GM18519 (cell line): ENCODE measurements around the gene SLC7A9.
"Not testable (repeated sequence)": the region's sequence is repeated elsewhere in the genome, so short reads cannot be mapped to it uniquely, and the experiment has no call there.

ENCODE experiments used
- ATAC-seq: cut with Tn5 transposase; IDR thresholded peaks from one replicate; pipeline ENCODE4 v1.9.1; 2021; ENCODE audit warnings: mild to moderate bottlenecking, moderate library complexity; ENCODE audit not compliant: unreplicated experiment, low FRiP score

Gene SLC7A9

DNA sequence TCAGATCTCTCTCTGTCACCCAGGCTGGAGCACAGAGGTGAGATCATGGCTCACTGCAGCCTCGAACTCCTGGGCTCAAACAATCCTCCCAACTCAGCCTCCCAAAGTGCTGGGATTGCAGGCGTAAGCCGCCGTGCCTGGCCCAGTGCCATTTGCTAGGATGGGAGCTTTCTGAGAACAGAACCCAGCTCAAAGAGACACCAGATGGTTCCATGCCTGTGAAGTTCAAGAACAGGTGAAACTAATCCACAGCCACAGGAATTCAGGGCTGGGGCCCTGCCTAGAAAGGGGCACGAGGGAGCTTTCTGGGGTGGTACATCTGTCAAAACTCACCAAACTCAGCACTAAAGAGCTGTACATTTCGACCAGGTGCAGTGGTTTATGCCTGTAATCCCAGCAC is 4.2 kb downstream of the SLC7A9 start:
- no peak for ATAC-seq

DNA sequence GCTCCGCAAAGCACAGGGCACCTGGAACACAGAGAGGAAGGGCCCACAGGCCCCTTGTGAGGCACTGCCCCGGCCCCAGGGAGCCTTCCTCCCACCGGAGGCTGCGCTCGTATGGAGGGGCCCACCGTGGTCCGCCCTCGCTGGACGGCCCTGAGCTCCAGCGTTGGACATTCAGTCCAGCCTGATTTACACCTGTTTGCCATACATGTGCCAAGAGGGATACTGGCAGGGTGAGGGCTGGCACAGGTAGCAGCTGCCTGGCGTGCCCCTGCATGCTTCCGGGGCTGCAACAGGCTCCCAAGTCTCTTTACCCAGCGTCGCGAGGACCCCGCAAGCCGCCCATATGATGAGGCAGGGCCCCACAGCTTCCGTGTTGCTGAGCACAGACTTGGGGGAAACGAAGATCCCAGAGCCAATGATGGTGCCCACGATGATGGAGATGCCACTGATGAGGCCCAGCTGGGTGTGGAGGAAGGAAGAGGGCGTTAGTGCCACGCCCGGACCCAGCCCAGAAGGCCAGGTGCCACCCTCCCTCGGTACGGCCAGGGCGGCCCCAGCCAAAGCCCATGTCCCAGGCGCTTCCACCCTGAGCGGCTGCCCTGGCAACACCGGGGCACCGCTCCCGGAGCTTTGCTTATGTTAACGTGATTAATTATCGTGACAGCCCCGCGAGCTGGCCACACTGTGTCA is 5.1 kb downstream of the SLC7A9 start:
- no peak for ATAC-seq

DNA sequence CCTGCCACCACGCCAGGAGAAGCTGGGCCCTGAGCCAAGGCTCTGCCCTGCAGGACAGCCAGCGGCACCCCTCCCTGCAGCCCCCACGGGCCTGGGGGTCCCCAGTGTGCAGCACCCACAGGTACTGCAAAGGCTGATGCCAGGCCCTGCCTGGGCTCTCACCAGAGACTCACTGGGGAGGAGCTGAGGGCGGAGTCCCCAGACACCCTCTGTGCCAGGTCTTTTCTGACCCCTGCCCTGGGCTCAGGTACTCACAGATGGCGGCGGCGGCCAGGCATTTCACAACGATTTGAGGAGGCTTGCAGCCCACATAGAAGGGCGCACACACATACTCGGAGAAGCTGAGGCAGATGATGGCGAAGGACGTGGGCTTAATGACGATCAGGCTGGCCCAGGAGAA is 5.7 kb downstream of the SLC7A9 start:
- no peak for ATAC-seq

DNA sequence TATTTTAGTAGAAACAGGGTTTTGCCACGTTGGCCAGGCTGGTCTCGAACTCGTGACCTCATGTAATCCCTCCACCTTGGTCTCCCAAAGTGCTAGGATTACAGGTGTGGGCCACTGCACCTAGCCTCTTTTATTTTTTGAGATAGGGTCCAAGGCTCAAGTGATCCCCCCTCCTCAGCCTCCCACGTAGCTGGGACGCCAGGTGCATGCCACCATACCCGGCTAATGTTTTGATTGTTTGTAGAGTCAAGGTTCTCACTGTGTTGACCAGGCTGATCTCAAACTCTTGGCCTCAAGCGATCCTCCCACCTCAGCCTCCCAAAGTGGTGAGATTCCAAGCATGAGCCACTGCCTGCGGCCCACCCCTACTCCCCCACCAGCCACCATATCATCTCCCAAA is 6.3 kb downstream of the SLC7A9 start:
- ATAC-seq: no peak

DNA sequence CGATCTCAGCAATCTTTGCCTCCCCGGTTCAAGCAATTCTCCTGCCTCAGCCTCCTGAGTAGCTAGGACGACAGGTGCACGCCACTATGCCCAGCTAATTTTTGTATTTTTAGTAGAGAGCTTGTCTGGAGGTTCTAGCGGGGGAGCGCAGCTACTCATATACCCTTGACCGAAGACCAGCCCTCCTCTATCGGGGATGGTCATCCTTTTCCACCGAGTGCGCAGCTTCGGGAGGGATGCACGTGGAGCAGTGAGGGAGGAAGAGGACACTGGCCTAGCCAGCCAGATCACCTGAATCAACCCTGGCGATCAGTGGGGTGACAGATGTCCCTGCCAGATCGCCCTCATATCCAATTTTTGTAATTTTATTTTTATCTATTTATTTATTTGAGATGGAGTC is 6.8 kb downstream of the SLC7A9 start:
- ATAC-seq: no peak

DNA sequence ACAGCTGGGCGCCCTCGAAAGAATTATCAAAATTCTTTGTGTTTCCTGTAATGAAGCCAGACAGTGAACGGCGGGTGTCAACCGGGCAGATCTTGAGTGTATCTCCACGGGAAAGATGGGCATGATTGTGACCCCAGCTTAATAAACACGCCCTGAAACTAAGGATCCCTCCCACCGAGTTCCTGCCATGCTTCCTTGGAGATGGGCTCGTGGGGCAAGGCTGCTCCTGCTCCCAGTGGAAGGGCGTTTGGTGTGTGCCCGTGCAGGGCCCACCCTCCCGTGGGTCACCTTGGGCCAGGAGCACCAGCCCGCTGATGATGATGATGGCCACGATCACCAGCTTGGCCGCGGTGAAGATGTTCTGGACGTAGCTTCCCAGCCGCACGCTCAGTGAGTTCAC is 7.4 kb downstream of the SLC7A9 start:
- no peak for ATAC-seq

DNA sequence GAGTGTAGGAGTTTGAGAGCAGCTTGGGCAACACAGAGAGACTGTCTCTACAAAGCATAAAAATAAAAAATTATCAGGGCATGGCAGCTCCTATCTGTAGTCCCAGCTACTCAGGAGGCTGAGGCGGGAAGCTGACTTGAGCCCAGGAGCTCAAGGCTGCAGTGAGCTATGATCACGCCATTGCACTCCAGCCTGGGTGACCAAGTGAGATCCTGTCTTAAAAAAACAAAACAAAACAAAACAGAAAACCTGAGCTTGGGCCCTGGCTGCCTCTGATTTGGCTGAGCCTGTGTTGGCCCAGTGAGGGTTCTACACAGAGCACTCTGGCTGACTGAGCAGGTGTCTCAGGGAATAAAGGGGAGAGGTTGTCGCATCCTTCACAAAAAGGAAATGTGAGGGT is 8.0 kb downstream of the SLC7A9 start:
- no peak for ATAC-seq

DNA sequence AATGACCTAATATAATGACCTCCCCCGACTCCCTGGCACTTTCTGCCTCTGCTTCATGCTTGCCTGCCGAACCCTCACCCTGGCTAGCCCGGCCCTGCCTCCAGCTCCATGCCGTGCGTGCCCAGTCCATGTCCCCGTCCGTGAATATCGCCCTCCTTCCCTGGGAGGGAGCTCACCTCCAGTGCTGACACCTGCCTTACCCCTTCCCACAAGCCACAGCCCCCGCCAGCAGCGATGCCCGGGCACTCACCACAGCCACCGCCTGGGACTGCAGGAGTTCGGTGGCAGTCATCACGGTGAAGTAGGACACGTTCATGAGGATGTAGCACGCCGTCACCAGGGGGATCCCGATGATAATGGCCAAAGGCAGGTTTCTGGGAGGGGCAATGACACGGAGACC is 10.0 kb downstream of the SLC7A9 start:
- no peak for ATAC-seq

DNA sequence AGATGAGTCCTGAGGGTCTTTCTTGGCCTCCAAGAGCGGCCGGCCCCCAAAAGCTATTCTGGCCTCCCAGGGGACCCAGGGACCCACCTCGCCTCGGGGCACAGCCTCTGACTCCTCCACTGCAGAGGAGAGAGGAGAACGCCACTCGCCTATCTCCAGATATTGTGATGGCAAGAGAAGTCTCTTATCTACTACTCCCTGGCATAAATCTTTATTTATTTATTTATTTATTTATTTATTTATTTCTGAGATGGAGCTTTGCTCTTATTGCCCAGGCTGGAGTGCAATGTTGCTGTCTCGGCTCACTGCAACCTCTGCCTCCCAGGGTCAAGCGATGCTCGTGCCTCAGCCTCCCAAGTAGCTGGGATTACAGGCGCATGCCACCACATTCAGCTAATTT is 11.0 kb downstream of the SLC7A9 start:
- no peak for ATAC-seq

DNA sequence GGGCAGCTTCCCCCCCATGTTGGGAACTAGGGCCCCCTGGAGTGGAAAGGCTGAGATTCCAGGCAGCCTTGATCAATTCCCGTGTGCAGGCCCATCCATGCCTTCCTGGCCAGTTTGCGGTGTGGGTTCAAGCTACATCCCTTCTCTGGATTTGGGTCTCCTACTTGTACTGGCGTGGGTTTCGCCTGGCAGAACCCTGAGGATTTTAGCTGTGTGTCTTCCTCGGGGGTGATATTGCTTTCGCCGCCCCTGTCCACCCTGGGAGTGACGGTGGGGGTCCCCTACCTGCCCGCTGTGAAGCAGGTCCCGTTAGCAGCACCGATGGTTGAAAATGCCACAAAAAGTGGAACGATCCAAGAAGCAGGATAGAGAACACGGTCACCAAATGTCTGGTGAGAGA is 11.4 kb downstream of the SLC7A9 start:
- no peak for ATAC-seq

DNA sequence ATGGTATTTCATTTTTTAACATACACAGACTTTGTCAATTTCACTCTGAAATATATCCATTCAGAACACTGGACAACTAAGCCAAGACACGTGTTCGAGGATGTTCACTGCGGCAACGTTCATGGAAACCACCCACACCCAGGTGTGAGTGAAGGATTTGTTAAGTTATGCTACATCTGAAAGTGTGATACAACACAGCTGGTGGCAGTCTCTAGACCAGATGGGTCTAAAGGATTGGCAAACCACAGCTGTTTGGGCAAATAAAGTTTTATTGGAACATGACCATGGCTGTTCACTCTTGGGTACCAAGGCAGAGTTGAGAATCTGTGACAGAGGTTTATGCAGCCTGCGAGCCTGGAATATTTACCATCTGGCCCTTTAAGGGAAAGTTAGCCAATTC is 12.0 kb downstream of the SLC7A9 start:
- ATAC-seq: no peak

DNA sequence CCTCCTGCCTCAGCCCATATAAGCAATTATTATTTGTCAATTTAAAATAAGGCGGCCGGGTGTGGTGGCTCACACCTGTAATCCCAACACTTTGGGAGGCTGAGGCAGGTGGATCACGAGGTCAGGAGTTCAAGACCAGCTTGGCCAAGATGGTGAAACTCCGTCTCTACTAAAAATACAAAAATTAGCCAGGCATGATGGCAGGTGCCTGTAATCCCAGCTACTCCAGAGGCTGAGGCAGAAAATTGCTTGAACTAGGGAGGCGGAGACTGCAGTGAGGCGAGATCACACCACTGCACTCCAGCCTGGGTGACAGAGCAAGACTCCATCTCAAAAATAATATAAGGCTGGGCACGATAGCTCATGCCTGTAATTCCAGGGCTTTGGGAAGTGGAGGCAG is 12.7 kb downstream of the SLC7A9 start:
- ATAC-seq: not testable (repeated sequence)

DNA sequence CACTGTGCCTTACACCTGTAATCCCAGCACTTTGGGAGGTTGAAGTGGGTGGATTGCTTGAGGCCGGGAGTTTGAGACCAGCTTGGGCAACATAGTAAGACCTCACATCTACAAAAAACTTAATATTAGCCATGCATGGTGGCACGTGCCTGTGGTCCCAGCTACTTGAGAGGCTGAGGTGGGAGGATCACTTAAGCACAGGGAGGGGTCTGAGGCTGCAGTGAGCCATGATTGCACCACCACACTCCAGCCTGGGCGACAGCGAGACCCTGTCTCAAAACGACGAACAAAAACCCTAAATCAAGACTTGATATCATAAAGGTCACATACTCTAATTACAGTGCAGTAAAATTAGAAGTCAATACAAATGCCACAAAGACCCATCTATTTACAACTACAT is 17.4 kb downstream of the SLC7A9 start:
- ATAC-seq: no peak

DNA sequence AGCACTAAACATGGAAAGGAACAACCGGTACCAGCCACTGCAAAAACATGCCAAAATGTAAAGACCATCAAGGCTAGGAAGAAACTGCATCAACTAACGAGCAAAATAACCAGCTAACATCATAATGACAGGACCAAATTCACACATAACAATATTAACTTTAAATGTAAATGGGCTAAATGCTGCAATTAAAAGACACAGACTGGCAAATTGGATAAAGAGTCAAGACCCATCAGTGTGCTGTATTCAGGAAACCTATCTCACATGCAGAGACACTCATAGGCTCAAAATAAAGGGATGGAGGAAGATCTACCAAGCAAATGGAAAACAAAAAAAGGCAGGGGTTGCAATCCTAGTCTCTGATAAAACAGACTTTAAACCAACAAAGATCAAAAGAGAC is 21.5 kb downstream of the SLC7A9 start:
- ATAC-seq: not testable (repeated sequence)

DNA sequence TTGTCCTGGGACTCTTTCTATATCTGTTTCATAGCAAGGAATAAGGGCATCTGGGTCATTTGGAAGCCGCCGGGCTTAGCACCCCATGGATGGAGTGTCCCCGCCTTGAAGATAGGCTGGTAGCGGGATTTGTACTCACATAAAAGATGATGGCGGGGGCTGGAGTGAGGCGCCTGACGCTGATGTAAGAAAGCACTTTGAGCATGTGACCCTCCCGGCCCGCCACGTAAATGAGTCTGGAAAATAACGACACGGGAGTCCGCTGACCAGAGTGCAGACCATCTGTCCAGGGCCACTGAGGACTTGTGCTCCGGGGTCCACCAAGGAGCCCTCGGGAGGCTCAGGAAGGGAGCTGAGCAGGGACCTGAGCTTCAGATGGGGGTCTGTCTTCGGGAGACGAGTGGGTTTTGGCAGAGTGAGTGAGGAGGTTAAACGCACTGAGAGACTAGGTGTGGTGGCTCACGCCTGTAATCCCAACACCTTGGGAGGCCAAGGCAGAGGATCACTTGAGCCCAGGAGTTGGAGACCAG is 25.8 kb downstream of the SLC7A9 start:
- no peak for ATAC-seq

DNA sequence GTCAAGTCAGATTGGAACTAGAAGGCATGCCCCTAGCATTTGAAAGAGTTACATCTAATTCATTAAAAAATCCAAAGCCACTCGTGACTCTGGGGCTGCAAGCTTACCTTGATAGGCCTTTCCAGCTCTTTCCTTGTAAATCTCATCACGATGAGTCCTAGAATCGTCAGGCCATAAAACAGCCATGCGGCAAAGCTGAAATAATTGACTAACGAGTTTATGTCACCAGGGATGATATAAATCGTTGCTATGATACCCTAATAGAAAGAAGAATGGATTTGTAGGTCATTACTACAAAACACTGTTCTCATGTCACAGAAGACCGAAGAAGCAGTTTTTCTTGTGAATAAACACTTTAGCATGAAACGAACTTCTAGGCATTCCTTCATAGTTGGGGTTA is 27.5 kb downstream of the SLC7A9 start:
- ATAC-seq: no peak

DNA sequence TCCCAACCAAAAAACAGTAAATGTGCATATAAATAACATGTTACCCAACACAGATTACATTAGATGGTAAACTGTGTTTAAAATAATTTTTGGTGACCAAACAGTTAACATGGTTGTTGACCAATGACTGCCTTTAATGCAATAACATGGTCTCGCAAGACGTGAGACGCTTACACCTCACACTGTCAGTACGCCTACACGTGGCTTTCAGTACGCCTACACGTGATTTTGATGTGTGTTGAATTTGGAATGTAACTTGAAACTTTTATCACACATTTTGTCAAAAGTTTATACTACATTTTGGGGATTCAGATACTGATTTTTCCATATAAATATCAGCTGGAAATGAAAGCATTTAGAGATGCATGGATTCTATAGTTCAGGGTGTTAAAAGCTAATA is 32.0 kb downstream of the SLC7A9 start:
- no peak for ATAC-seq

DNA sequence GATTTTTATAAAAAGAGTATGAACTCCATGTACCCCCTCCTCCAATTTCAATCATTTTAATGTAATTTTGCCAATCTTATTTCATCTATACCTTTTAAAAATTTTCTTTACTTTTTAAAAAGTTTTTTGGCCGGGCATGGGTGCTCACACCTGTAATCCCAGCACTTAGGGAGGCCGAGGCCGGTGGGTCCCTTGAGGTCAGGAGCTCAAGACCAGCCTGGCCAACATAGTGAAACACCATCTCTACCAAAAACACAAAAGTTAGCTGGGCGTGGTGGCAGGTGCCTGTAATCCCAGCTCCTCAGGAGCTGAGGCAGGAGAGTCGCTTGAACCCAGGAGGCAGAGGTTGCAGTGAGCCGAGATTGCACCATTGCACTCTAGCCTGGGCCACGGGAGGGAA is 36.2 kb downstream of the SLC7A9 start:
- not testable (repeated sequence) for ATAC-seq

DNA sequence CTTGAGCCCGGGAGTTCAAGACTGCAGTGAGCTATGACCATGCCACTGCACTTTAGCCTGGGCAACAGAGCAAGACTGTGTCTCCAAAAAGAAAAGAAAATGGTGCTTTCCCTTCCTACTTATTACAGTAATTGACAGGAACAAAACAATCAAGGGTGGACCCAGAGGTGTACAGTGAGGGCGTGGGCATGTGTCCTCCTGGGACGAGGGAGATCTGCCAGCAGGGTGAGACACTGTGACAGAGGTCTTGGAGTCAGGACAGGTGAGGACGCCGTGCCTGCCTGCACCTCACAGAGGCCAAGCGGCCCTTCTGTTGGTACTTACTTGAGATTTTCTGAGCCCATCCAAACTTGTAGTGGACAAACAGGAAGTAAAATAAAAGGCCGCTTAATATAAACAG is 36.7 kb downstream of the SLC7A9 start:
- ATAC-seq: not testable (repeated sequence)

DNA sequence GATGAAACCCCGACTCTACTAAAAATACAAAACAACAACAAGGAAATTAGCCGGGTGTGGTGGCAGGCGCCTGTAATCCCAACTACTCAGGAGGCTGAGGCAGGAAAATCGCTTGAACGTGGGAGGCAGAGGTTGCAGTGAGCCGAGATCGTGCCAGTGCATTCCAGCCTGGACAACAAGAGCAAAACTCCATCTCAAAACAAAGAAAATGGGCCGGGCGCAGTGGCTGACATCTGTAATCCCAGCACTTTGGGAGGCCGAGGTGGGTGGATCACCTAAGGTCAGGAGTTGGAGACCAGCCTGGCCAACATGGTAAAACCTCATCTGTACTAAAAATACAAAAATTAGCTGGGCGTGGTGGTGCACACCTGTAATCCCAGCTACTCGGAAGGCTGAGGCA is 37.5 kb downstream of the SLC7A9 start:
- ATAC-seq: not testable (repeated sequence)

DNA sequence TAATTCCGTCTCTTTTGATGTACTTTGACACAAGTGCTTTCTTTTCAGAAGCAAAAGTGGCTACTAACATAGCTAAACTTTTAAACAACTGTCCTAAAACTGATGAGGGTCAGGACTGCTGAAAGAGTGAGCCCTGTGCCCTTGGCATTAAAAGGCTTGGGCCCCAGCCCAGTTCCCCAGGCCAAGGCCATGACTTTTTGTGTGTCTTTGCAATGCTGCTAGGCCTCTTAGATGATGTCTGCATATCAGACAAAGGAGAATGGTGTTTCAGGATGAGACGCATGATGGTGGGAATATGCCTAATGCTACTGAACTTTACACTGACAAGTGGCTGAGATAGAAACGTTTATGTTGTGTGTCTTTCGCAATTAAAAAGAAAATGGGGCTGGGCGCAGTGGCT is 38.0 kb downstream of the SLC7A9 start:
- ATAC-seq: no peak

DNA sequence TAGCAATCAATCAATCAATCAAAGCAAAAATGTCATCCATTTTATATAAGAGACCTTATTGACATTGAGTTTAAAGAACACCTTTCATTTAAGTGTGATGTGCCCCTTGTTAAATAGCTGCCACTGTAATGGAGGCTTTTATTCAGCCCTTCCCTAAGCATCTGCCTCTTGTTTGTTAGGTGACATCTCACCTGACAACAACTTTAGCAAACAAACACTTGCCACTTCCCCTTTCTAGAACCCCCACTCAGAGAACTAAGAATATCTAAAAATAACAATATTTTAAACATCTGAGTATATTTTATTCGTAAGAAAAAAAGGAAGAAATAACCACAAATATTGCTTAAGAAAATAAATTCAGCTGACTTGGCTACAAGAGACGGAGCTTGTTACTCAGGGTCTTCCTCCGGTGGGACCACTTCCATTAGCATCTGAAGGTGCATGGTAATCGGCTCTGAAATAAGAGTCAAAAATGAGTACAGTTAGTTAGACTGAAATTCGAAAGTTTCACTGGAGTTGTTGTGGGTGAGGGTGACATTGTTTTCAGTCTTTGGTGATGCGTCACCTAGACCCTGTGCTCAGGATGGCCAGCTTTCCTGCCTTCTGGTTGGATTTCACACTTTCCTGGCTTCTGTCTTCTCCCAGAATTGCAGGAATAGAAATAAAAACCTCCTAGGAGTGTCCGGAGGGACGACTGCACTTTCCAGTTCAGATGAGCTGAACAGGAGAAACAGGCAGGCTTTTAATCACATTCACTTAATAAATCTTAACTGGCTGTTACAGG is 39.1 kb downstream of the SLC7A9 start:
- ATAC-seq: no peak
